Measurements from ENCODE around the gene DNAJC11.
"Not testable (repeated sequence)": the region's sequence is repeated elsewhere in the genome, so short reads cannot be mapped to it uniquely, and the experiment has no call there.

The DNAJC11 gene

DNA sequence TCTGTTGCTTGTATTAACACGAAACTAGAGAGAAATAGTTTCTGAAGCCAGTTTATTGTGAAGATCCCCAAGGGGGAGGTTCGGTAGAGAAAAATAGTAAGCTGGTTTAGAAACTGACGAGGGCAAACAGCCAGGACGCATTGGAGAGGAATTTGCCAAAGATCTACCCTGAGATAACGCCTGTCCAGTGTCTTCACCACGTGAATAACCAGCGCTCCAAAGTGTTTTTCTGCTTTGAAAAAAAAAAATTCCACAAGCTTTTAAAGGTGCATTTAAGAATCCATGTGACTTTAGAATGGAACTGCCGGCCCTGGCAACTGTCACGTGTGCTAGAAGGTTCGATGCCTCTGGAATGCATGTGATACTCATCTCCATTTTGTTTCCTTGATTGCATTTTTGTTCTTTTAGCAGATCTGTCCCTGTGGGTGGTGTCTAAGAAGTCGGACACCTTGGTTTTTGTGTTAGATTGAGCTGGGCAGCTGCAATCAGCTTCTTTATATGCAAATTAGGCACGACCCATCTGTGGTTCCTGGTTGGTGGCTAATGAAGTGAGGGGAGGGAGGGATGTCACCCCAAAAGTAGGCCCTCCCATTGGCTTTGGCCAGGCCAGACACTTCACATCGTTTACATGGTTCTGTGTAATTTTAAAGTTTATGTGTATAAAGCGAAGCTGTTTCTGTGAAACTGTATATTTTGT, 78.2 kb downstream of the DNAJC11 start:
- DNase-seq: no peak

DNA sequence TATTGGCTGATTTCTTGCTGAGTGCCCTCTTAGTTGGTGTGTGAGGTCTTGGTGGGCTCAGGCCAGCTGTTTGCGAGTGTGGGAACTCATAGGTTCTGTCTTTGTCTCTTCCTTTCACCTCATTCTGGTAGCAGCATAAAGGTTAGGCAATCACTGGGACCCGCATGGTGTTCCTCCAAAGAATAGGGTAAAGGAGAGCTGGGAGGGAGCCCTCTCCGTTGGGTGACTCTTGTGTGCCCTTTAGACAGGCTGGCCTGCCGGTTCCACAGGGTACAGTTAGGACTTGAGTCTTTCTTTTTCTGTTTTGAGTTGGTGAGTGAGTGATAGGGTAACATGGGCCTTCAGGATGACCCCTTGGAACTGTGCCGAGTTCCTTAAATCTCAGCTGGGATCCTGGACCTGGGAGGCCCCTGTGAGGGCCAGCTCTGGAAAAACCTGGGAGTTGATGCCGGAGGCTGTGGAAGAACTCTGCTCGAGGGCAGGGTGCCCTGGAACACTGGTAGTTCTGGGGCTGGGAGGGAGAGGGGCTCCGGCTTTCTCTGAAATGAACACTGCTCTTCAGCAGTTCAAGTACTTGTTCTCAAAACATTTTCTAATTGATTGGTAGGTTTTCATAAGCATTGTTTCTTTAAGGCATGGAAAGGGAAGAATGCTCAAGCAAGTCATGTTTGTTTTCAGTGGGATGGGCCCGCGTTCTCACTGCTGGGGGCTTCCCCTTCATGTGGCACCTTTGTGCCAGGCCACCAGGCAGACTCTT, 79.0 kb downstream of the DNAJC11 start:
- no peak for DNase-seq

DNA sequence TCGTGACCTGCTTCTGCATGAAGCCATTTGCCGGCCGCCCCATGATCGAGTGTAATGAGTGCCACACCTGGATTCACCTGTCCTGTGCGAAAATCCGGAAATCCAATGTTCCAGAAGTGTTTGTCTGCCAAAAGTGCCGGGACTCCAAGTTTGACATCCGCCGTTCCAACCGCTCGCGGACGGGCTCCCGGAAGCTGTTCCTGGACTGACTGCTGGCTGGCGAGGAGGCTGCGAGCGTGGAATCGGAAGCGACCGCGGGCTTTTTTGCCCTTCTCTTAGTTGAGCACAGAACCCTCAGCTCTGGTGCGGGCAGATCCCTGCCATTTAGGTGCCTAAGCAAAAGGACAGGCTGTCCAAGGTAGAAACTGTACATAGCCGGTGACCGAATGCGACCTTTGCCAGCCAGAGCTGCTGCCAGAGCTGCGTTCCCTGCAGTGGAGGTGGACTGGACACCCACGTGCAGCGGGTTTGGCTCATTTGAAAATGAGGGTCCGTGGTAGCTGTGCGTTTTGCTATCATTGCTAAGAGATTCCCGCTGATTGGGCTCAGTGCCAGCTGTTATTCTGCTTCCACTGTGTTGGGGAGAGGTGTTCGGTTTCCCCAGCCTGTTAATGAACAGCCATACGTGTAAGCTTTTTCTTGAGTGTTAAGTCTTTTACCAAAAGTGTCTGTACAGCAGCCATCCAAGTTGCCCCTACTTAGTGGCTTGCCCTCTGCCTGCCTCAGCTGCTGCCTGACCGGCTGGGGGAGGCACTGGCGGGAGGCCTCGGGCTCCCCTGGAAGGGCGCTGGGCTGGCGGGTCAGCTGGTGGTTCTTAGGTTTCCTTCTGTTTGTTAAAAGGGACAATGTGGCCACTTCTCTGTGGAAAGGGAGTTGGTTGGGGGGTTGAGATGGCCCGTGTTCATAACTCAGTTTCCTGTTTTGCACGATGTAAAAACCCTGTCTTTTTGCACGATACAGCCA, 79.9 kb downstream of the DNAJC11 start:
- DNase-seq: no peak

DNA sequence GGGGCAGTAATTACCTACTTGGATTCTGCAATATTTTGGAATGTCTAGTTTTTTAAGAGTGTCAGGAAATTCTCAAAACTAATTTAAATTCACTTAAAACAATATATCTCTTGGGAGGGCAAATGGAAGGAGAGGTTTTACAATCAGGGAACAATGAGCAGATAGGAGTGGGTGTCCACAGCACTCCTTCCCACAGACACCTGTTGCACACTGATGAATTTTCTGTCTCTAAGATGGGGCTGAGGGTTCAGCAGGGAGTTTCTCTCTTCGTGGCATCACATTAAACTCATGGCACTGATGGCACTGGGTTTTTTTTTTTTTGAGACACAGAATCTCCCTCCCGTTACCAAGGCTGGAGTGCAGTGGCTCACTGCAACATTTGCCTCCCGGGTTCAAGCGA, 82.6 kb downstream of the DNAJC11 start:
- no peak for DNase-seq

DNA sequence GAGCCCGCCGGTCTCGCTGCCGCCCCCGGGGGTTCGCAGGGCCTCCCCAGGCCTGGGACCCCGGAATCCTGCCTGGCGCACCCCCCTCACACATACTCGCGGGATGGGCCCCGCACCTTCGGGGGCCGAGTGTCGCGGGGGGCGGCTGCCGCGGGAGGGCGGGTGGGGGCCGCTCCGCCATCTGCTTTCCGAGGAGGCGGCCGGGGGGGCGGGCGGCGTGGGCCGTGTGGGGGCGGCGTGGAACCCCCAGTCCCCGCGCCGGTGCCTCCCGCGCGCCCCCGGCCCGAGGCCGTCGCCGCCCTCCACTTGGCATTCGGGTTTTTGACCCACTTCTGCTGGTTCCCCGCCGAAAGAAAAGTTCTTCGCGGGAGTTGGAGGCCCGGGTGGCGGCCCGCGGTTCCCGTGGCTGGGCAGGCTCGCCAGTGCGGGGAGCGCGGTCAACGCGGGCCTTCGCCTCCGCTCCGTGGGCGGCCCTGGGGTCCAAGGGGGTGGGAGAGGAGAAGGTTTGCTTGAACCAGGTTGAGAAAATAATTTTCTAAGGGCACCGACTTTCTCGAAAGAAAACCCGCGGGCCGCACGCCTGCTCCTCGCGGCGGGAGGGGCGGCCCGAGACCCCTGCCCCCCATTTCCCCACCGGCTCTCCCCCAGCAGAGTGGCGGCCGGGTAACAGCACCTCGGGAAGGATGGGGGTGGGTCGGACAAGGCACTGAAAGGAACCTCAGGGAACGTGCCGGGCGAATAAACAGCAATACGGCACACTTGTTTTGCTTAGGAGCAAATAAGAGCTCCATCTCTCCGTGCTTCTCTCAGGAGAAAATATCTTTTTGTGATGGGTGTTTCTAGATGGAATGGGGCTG, 86.5 kb downstream of the DNAJC11 start:
- no peak for DNase-seq

DNA sequence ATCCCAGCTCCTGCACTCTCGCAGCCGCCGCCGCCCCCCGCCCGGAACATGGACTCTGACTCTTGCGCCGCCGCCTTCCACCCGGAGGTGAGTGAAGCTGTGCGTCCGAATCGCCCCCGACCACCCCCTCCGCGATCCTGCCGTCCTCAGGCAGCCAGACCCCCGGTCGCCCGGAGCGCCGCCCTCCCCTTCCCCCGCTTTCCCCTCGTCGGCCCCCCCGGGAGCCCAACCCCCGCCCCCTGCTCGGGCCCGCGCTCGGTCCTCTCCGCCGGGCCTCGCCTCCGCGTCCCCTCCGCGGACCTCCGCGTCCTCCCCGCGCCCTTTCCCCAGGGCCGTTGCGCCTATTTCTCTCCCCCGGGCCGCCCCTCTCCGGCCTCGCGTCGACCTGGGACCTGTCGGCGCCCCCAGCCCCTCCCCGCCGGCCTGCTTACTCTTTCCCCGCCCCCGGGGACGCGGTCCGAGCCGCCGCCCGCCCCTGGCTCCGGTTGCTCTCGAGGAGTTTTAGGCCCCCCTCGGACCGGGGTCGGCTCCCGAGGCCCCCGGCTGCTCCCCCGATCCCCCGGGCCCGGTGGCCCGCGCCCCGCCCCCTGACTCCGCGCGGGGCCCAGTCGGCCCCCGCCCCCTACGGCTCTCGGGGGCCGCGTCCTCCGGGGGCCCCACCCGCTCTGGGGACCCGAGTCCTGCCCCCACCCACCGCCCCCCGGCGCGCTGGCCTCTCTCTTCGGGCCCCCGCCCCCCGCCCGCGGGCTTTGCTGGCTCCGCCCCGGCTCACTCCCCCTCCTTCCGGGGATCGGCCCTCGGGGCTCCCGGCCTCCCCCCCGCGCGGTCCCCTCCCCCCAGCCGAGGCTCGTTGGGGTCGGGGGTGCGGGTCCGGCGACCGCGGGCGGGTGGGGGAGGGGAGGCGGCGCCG, 87.3 kb downstream of the DNAJC11 start:
- no peak for DNase-seq

DNA sequence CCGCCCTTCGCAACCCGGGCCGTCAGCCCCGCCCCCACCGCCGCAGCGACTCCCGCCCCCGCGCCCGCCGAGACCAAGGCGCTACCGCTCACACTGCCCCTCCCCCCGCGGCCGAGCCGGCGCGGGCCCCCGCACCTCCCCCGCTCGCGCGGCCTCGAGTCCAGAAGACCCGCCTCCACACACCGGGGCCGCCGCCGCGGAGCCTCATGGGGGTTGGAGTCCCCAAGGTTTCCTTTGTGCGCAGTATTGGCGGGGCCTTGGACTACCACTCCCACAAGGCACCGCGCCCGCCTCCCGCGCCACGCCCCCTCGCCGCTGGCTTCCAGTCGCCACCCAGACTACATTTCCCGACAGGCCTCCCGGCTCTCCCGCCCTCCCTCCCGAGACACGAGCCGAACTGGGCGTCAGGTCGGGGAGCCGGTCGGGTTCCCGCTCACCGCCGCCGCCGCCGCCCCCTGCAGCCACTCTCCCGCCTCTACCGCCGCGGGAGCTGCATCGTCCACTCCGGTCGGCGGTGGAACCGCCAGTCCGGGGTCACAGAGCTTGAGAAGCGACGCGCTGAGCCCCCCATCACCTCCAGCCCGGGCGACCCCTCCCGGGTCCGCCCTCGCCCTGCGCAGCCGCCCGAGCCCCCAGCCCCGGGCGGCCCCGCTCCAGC, 88.1 kb downstream of the DNAJC11 start, which contains the start of gene PHF13:
TSS of gene PHF13 (plus strand) at position 371 of the 658 bp plus-strand sequence. CDS start 336 bp downstream, outside the sequence.
- peak; percentile 99 for DNase-seq

DNA sequence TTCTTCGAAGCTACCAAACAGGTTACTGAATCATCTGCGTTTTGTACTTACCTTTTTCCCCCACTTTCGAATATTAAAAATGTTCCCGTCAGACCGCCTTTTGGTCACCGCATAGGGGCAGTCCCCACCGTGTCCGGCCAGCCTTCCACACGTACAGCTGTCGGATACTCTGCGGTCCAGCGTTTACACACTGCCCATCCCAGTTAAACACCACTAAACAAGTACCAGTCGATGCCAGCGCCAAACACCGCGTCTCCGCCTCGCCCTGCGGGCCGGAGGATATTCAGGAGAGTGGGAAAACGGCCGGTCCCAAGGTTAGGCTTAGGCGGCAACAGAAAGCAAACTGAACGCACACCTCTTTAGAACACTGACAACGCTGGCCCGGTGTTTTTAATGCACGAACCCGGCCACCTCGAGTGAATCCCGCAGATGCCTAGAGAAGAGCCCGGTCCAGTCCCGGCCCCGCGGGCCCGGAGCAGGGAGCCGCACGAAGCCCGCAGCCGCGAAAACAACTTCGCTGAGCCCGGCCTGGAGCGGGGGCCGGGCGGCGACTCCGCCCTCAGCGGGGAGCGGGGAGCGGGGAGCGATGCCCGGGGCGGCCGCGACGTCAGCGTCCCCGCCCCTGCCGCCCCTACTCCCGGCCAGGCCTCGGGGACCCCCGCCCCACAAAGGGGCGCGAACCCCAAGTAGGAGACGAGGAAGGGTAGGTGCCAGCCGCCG, 88.8 kb downstream of the DNAJC11 start:
- DNase-seq: peak; percentile 39

DNA sequence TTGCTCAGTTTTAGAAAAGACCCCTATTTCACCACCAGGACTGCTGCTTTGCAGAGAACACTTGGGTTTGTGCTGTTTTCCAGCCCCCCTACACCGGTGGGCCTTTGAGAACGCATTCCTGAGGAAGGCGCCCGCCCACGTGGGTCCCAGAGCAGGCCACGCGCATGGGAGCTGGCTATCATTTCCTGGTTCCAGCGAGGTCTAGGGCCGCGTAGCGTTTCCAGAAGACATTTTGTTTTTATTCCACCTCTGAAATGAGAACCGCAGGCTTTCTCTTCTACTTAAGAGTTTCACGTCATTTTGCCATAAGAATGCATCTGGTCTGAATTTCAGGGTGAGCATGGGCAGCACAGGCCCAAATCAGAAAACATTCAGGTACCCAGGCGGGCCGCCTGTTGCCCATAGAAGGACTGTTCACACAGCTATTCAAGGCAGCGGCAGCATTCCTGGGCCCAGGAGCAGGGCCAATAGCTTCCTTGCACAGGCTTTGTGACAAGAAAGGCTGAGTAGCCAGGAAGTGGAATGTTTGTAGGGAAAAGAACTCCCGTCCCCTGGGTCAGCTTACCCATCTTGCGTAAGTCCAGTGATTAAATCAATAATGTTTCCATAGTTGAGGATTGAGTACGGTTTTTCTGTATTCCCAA, 97.6 kb downstream of the DNAJC11 start:
- DNase-seq: peak; percentile 49

DNA sequence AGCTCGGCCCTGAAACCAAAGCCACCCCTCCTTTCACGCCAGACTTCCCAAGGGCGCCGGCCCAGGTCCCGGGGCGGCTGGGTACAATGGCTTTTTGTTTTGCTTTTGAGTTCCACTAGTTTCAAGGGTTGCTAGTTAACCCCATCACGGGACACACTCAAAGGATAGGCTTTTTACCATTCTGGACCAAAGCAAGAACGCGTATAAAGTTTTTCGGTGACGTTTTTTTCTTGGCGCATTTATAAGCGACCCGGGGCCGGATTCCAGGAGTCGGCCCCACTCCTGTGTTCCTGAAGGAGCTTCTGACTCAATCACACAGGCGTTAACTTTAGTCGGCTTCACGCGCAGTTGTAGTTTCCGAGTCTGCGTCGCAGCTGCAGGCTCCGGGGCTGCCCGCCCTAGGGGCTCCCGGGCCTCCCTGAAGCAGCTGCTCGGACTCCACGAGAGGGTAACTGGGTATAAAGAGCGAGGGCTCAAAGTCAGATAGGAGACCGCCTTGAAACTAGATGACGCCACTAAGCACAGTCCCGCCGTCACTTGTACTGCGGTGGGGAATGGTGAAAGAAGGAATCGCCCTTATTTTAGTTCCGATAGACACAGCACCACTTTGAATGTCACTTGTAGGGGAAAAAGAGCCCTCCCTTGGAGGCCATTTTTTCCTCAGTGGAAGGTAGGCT, 98.2 kb downstream of the DNAJC11 start:
- peak; percentile 83 for DNase-seq

DNA sequence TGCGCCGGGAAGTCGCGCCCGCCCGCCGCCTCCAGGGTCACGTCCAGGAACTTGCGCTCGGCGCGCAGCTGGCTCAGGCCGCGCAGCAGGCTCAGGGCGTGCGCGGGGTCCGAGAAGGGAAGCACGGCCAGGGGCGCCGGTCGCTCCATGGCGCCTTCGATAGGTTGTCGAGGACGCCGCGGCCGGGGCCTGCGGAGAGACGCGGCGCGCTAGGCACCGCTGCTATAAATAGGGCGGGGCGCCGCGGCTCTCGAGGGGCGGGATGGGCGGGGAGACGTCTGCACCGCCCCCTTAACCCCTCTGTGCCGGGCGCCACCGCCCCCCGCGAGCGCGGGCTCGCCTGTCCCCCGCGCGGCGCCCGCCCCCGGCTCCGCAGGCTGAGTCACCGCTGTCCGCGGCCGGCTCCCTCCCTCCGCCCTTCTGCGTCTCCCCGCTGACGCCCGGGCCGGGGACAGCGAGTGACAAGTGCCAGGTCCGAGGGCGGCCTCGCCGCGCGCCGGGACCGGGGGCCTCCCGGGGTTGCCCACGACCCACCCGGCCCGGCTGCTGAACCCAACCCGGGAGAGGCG, 98.9 kb downstream of the DNAJC11 start, which contains the start of gene KLHL21:
TSS of gene KLHL21 (minus strand) at position 201 of the 569 bp plus-strand sequence. CDS start at position 149, 52 bp downstream.
- peak; percentile 93 for DNase-seq

DNA sequence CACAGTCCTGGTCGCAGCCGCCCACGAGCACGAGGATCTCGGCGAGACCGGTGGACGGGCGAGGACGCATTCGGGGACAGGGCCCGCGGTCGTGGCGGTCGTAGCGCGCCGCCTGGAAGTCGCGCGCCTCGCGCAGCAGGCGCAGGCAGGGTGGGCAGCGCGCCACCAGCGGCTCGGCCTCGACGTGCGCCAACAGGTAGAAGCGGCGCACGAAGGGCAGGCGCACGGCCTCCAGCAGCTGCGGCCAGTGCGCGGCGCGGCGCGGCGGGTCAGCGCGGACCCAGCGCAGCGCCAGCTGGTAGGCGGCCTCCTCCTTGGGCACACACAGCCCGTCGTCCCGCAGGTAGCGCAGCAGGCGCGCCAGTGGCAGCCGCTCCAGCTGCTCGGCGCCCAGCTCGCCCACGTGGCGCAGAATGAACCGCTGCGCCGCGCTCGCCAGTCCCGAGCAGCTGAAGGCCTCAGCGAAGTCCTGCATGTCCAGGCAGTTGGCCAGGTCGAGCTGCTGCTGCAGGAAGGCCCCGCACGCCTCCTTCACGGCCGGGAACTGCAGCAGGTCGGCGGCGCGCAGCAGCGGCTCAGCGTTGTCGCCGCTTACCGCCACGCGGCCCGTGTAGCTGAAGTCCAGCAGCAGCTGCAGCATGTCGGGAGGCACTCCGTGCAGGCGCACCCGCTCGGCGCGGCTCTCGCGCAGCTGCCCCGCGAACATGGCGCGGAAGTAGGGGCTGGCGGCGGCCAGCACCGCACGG, 99.5 kb downstream of the DNAJC11 start:
- DNase-seq: no peak

DNA sequence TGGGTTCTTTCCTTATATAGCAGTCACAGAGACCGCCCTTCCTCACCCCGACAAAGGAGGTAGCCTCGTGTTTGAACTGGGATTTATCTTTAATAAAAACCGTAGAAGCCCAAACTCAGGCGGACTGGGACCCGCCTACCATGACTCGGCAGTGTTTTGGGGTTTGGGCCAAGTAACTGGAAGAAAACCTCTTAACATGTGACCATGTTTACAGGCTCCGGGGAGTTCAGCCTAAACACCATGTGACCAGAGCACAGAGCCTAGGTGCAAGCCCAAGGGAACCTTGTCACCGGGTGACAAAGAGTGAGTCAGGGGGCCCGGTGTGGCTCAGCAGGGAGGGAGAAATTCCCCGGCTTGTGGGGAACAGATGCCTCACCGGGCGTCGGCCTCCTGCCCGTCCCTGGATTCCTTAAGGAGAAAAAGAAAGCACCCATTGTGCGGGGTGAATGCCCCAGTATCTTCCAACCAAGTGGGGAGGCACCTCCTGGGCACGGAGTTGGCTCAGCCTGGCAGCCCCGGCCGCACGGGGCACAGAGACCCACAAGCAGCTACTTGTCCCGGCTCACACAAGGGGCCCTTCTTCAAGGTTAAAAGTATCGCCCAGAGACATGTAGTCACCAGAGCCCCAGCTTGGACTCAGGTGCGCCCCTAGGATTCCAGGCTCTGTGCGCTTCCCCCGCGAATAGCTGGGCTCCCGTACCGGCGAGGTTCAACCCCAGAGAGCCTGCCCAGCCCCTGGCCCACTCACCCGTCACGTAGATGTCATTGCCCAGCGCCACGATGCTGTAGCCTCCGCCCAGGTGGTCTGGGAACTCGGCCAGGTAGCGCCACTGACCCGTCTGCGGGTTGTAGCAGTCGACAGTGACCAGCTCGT, 100.3 kb downstream of the DNAJC11 start:
- DNase-seq: peak; percentile 89

DNA sequence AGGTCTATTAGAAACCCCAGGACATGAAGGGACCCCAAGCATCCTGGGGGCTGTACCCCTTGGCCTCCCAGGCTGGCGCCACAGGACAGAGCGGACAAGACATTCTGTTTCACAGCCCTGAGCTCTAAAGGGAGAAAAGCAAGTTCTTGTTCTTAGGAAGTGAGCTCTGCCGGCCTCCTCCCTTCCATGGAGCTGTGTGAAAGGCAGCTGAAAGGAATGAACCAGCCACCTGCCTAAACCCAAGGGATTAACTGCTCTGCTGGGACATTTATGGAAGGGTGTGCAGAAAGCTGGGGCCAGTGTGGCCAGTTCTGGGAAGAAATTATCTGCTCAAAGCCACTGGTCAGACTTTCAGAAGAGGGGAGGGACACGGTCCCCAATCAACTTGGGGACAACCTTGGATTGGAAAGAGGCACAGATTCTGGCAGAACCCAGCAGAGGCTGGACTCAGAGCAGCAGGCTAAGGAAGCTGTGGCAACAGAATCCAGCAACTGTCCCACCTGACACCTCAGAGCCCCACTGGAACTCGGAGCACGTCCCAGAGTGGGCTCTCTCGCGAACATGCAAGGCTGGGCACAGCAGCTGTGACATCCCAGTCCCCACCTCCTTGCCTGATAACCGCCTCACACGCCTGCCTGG, 101.1 kb downstream of the DNAJC11 start:
- DNase-seq: peak; percentile 23

DNA sequence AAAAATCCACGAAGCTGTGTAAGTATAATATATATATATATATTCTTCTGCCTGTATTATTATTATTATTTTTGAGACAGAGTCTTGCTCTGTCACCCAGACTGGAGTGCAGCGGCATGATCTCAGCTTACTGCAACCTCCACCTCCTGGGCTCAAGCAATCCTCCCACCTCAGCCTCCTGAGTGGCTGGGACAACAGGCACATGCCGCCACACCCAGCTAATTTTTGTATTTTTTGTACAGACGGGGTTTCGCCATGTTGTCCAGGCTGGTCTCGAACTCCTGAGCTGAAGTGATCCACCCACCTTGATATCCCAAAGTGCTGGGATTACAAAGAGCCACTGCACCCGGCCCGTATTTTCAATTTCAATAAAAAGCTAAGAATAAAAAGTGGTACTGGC, 101.6 kb downstream of the DNAJC11 start:
- not testable (repeated sequence) for DNase-seq
